ENCODE measurements around the gene PTPRCAP. TPM values are rescaled to one million over a fixed set of nuclear protein-coding genes. Genes with fewer than 3 reads are reported as not detected.

Gene PTPRCAP
- total and polyA plus RNA-seq, 9 of the 15 experiments (the other 6 are each of a cell fraction or from before 2014, with no cell fraction given): 0.22 to 2.0 (median 1.1) TPM; not detected in 4

DNA sequence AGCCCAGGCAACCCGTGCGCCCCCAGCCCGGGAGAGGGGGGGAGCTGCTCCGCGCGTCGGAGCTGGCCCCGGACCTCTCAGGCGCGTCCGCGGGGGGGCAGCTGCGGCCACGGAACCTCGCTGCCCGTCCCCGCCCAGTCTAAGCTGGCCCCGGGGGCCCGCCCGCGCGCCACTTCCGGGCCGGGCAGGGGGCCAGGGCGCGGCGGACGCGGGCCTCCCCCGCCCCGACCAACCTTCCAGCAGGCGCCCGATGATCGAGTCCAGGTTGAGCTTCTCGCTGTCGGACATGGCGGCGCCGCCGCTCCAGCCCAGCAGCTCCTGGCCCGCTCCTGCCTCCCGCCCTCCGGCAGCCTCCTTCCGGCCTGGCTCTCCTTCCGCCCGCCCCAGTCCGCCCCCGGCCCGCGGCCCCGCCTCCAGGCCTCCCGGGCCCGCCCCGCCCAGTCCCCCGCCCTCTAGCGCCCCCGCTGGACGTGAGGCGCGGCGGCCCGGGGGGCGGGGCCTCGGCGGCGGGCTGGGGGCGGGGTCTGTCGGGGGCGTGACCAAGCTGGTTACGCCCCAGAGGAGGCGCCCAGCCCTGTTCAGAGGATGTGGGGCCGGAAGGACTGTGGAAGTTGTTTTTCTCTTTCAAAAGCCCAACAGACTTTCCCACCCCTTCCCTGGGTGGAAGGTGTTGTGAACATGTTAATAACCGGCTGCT, 35.8 kb downstream of the PTPRCAP start, which contains the start of gene PPP1CA (continued):
- no peak for TF ChIP-seq CBX3 (IDR thresholded peaks at IDR 0.05; ENCODE audit: borderline replicate concordance in 1 of 2, low read length in 2 of 2)
- no peak for TF ChIP-seq TFAM (CRISPR knock-in tag; conservative IDR thresholded peaks at IDR 0.05)
- no peak for TF ChIP-seq ZFP1 (CRISPR knock-in tag; IDR thresholded peaks at IDR 0.05)
- TF ChIP-seq, protein P1, sequence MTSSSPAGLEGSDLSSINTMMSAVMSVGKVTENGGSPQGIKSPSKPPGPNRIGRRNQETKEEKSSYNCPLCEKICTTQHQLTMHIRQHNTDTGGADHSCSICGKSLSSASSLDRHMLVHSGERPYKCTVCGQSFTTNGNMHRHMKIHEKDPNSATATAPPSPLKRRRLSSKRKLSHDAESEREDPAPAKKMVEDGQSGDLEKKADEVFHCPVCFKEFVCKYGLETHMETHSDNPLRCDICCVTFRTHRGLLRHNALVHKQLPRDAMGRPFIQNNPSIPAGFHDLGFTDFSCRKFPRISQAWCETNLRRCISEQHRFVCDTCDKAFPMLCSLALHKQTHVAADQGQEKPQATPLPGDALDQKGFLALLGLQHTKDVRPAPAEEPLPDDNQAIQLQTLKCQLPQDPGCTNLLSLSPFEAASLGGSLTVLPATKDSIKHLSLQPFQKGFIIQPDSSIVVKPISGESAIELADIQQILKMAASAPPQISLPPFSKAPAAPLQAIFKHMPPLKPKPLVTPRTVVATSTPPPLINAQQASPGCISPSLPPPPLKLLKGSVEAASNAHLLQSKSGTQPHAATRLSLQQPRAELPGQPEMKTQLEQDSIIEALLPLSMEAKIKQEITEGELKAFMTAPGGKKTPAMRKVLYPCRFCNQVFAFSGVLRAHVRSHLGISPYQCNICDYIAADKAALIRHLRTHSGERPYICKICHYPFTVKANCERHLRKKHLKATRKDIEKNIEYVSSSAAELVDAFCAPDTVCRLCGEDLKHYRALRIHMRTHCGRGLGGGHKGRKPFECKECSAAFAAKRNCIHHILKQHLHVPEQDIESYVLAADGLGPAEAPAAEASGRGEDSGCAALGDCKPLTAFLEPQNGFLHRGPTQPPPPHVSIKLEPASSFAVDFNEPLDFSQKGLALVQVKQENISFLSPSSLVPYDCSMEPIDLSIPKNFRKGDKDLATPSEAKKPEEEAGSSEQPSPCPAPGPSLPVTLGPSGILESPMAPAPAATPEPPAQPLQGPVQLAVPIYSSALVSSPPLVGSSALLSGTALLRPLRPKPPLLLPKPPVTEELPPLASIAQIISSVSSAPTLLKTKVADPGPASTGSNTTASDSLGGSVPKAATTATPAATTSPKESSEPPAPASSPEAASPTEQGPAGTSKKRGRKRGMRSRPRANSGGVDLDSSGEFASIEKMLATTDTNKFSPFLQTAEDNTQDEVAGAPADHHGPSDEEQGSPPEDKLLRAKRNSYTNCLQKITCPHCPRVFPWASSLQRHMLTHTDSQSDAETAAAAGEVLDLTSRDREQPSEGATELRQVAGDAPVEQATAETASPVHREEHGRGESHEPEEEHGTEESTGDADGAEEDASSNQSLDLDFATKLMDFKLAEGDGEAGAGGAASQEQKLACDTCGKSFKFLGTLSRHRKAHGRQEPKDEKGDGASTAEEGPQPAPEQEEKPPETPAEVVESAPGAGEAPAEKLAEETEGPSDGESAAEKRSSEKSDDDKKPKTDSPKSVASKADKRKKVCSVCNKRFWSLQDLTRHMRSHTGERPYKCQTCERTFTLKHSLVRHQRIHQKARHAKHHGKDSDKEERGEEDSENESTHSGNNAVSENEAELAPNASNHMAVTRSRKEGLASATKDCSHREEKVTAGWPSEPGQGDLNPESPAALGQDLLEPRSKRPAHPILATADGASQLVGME (CRISPR knock-in tag; IDR thresholded peaks at IDR 0.05): no peak
- TF ChIP-seq, protein P2, sequence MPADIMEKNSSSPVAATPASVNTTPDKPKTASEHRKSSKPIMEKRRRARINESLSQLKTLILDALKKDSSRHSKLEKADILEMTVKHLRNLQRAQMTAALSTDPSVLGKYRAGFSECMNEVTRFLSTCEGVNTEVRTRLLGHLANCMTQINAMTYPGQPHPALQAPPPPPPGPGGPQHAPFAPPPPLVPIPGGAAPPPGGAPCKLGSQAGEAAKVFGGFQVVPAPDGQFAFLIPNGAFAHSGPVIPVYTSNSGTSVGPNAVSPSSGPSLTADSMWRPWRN (IDR thresholded peaks at IDR 0.05; ENCODE audit: low read depth): no peak
- no peak for TF ChIP-seq PTBP1 (IDR thresholded peaks at IDR 0.05; ENCODE audit: low read depth, low read length)
- TF ChIP-seq, protein P3, sequence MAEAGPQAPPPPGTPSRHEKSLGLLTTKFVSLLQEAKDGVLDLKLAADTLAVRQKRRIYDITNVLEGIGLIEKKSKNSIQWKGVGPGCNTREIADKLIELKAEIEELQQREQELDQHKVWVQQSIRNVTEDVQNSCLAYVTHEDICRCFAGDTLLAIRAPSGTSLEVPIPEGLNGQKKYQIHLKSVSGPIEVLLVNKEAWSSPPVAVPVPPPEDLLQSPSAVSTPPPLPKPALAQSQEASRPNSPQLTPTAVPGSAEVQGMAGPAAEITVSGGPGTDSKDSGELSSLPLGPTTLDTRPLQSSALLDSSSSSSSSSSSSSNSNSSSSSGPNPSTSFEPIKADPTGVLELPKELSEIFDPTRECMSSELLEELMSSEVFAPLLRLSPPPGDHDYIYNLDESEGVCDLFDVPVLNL (CRISPR knock-in tag; IDR thresholded peaks at IDR 0.05; ENCODE audit: low read depth): no peak
- TF ChIP-seq GATAD2A (IDR thresholded peaks at IDR 0.05): no peak
- TF ChIP-seq KDM2B (CRISPR knock-in tag; IDR thresholded peaks at IDR 0.05): no peak
- TF ChIP-seq, protein P4, sequence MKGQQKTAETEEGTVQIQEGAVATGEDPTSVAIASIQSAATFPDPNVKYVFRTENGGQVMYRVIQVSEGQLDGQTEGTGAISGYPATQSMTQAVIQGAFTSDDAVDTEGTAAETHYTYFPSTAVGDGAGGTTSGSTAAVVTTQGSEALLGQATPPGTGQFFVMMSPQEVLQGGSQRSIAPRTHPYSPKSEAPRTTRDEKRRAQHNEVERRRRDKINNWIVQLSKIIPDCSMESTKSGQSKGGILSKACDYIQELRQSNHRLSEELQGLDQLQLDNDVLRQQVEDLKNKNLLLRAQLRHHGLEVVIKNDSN (CRISPR knock-in tag; IDR thresholded peaks at IDR 0.05): 0 out of 2 replicates have a peak, but pooled peaks have one; percentile 17
- no peak for TF ChIP-seq ZNF175 (CRISPR knock-in tag; IDR thresholded peaks at IDR 0.05; ENCODE audit: low read depth)
- TF ChIP-seq SMARCA4 (IDR thresholded peaks at IDR 0.05): no peak
- peak; percentile 71 for TF ChIP-seq SIN3B (IDR thresholded peaks at IDR 0.05; ENCODE audit: low read depth)
- TF ChIP-seq, protein P5, sequence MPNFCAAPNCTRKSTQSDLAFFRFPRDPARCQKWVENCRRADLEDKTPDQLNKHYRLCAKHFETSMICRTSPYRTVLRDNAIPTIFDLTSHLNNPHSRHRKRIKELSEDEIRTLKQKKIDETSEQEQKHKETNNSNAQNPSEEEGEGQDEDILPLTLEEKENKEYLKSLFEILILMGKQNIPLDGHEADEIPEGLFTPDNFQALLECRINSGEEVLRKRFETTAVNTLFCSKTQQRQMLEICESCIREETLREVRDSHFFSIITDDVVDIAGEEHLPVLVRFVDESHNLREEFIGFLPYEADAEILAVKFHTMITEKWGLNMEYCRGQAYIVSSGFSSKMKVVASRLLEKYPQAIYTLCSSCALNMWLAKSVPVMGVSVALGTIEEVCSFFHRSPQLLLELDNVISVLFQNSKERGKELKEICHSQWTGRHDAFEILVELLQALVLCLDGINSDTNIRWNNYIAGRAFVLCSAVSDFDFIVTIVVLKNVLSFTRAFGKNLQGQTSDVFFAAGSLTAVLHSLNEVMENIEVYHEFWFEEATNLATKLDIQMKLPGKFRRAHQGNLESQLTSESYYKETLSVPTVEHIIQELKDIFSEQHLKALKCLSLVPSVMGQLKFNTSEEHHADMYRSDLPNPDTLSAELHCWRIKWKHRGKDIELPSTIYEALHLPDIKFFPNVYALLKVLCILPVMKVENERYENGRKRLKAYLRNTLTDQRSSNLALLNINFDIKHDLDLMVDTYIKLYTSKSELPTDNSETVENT (CRISPR knock-in tag; IDR thresholded peaks at IDR 0.05): peak; percentile 31; the same call in 1 of the 2 replicates
- TF ChIP-seq CCNT2 (IDR thresholded peaks at IDR 0.05; ENCODE audit: borderline replicate concordance, extremely low read depth, insufficient read length, low read depth, low read length): peak; percentile 83
- no peak for TF ChIP-seq KDM1A (IDR thresholded peaks at IDR 0.05)
- TF ChIP-seq ETV5 (CRISPR knock-in tag; IDR thresholded peaks at IDR 0.05; ENCODE audit: low read depth): peak; percentile 56; the same call in 1 of the 2 replicates
